Prostate gland (tissue), 2 donors: ENCODE results near the gene PIGU.

ENCODE experiments used
- CTCF ChIP-seq, 4 experiments: fragments of 200-600 bp in 2 of 4; fragments of 450-650 bp in 2 of 4; sonication (generic) in 2 of 4; IDR thresholded peaks; 1 replicate in 3 of 4; 2 replicates in 1 of 4; pipeline ENCODE4 v1.5.1; 2016 to 2019; ENCODE audit warnings: antibody characterized with exemption in 4 of 4, mild to moderate bottlenecking in 2 of 4, moderate library complexity in 2 of 4
- POLR2A ChIP-seq: fragments of 450-650 bp; IDR thresholded peaks from one replicate; pipeline ENCODE4 v1.6.1; 2016; ENCODE audit warnings: antibody characterized with exemption, mild to moderate bottlenecking

GRCh38 chr20:34559311-34560140 is 117.4 kb downstream of the PIGU start:
- TF ChIP-seq CTCF (IDR thresholded peaks at IDR 0.05) (no peak), POLR2A (no peak)
